Fibroblast of mammary gland (primary cell): ENCODE measurements around the gene LRRFIP1.

Experiments used
- DNase-seq: peaks from one replicate; pipeline ENCODE4 v3.0.0-alpha.2; 2010; ENCODE audit warnings: low read depth
- H3K4me3 ChIP-seq: 2 replicates; pipeline ENCODE4 v1.5.1; 2011; ENCODE audit warnings: low read depth, mild to moderate bottlenecking, low read length, moderate library complexity; ENCODE audit not compliant: control insufficient read depth
- CTCF ChIP-seq: conservative IDR thresholded peaks from 2 replicates; pipeline ENCODE4 v1.5.1; 2011; ENCODE audit warnings: low read depth, low read length, inconsistent platforms; ENCODE audit not compliant: control insufficient read depth, insufficient read depth

LRRFIP1 gene

GRCh38 chr2:237643582-237644380, 16.4 kb downstream of the LRRFIP1 start:
- H3K4me3 ChIP-seq, result no peak overlapping the region
- no peak for TF ChIP-seq CTCF
- DNase-seq, result no peak

GRCh38 chr2:237644381-237644703, 17.0 kb downstream of the LRRFIP1 start:
- no peak for TF ChIP-seq CTCF
- no peak overlapping the region for H3K4me3 ChIP-seq
- no peak for DNase-seq

DNA sequence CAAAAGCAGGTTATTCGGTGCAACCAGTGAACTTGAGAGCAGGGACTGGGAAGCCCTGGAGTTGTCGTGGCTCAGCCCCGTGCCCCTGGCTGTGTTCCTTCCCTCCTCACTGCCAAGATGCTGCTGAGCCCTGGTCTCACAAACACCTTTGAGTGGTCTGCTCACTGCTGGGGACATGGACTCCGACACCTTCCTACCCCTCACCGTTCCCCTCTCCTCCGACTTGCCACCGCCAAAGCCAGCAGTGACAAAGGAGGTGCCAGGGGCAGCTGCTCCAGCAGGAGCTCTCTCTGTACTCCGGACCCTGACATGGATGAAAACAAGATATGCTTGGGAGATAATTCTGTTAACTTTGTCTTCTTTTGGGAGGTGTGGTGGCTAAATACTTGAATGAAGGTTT, 17.9 kb downstream of the LRRFIP1 start:
- H3K4me3 ChIP-seq, result no peak overlapping the region
- no peak for DNase-seq
- TF ChIP-seq CTCF, result no peak

GRCh38 chr2:237647176-237648015, 20.0 kb downstream of the LRRFIP1 start:
- no peak for DNase-seq
- no peak overlapping the region for H3K4me3 ChIP-seq
- TF ChIP-seq CTCF, result no peak

DNA sequence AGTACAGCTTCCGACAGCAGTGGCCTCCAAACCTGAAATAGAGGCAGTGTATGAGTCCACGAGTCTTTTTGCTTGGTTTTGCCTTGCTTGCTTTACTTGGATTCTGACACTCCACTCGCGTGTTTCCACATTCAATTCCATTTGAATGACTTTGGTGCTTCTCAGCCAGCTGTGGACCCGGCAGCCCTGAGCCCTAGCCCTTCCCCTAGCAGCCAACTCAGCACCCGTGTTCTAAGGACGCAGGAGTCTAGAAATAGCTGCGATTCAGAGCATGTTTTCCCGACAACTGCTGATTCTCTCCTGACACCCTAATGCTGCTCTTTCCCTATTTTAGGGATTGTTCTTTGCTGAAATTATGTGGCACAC, 20.6 kb downstream of the LRRFIP1 start:
- no peak for DNase-seq
- no peak for TF ChIP-seq CTCF
- H3K4me3 ChIP-seq, result no peak overlapping the region

DNA sequence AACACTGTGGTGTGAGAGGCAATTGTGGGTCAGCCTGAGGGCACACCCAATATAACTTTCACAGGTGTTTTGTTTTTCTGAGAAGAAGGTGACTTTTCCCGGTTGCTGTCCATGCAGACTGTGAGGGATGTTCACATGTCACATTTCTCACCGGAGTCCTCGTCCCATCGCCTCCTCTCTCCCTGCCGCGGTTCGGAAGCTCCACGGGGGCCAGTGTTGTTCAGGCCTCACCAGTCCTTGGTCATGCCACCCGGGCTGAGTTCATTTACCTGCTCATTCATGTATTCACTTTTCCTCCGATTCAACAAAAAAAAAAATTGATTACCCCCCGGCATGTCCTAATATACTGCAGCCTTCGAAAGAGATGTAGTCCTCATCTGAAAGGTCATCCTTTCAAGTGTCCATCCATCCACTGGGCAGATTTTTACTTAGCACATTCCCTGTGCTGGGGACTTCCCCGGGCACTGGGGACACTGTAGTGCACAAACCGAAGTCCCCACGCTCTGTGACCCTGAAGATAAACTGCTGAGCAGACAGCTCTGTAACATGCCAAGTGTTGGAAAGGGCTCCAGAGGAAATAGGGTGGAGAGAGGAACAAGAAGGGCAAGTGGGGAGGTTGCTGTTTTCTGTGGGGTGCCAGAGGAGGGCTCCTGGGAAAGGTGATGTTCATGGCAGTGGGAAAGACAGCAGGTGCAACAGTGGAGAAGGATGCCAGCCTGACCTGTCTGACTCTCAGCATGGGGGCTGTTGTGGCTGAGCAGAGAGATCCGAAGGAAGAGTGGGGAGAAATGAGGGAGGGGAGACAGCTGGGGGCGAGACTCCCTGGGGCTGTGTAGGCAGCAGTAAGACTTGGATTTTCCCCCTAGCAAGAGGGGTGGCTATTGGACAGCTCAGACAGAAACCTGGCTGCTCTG, 22.4 kb downstream of the LRRFIP1 start:
- no peak for DNase-seq
- TF ChIP-seq CTCF, result no peak
- no peak overlapping the region for H3K4me3 ChIP-seq
